HepG2 (cell line): Measurements from ENCODE around the gene GALK2. TPM values are rescaled to one million over a fixed set of nuclear protein-coding genes. Genes with fewer than 3 reads are reported as not detected.
A peak's percentile ranks its signal among the peaks of the same experiment; 100 is the strongest.

Experiments used
- ATF1 ChIP-seq: IDR thresholded peaks from 2 replicates; pipeline ENCODE4 v1.6.1; 2016; ENCODE audit warnings: mild to moderate bottlenecking, control low read depth
- HCFC1 ChIP-seq: fragments of 150-350 bp; IDR thresholded peaks from 2 replicates; pipeline ENCODE4 v1.6.1; 2014; ENCODE audit warnings: low read depth, low read length
- HDAC2 ChIP-seq: sonication (generic); formaldehyde crosslinking; IDR thresholded peaks from 2 replicates; pipeline ENCODE4 v1.4.0; 2020; ENCODE audit warnings: missing genetic modification reagents
- HMGXB4 ChIP-seq, 2 experiments: sonication (generic) in 1 of 2; formaldehyde crosslinking in 1 of 2; IDR thresholded peaks; 2 replicates each; pipeline versions ENCODE4 v1.4.0 to v1.6.1; 2018 to 2020; ENCODE audit warnings: missing genetic modification reagents in 2 of 2, borderline replicate concordance in 1 of 2, low read depth in 1 of 2, mild to moderate bottlenecking in 1 of 2, missing biosample characterization in 1 of 2
- KDM5A ChIP-seq: fragments of 200-600 bp; sonication (generic); IDR thresholded peaks from 2 replicates; pipeline ENCODE4 v1.7.0; 2018; ENCODE audit warnings: antibody characterized with exemption, mild to moderate bottlenecking, low read length, borderline replicate concordance
- NFKBIZ ChIP-seq: IDR thresholded peaks from 2 replicates; pipeline ENCODE4 v1.6.1; 2018; ENCODE audit warnings: missing genetic modification reagents, missing compliant biosample characterization
- PPARG ChIP-seq: conservative IDR thresholded peaks from 2 replicates; pipeline ENCODE4 v1.6.1; 2016; ENCODE audit warnings: missing biosample characterization, missing genetic modification reagents
- XBP1 ChIP-seq: sonication (generic); formaldehyde crosslinking; IDR thresholded peaks from 2 replicates; pipeline ENCODE4 v1.5.0; 2020; ENCODE audit warnings: missing genetic modification reagents
- ZFP36L1 ChIP-seq: sonication (generic); formaldehyde crosslinking; IDR thresholded peaks from 2 replicates; pipeline ENCODE4 v1.8.0; 2022; ENCODE audit warnings: mild to moderate bottlenecking, missing genetic modification reagents, moderate library complexity
- ZHX2 ChIP-seq, 2 experiments: sonication (generic) in 1 of 2; formaldehyde crosslinking in 1 of 2; IDR thresholded peaks; 2 replicates each; pipeline versions ENCODE4 v1.6.1 to v1.9.0; 2014 to 2022; ENCODE audit warnings: antibody characterized with exemption in 1 of 2, borderline replicate concordance in 1 of 2, inconsistent platforms in 1 of 2, low read depth in 1 of 2, missing genetic modification reagents in 1 of 2
- ZNF234 ChIP-seq: sonication (generic); formaldehyde crosslinking; conservative IDR thresholded peaks from 2 replicates; pipeline ENCODE4 v1.5.1; 2020; ENCODE audit warnings: mild to moderate bottlenecking, missing genetic modification reagents
- ZNF484 ChIP-seq: sonication (generic); formaldehyde crosslinking; IDR thresholded peaks from 2 replicates; pipeline ENCODE4 v1.5.1; 2020; ENCODE audit warnings: mild to moderate bottlenecking, low read depth, missing genetic modification reagents, borderline replicate concordance
- ZNF496 ChIP-seq: sonication (generic); formaldehyde crosslinking; IDR thresholded peaks from 2 replicates; pipeline ENCODE4 v1.8.1; 2023; ENCODE audit warnings: mild to moderate bottlenecking, moderate library complexity, missing genetic modification reagents; ENCODE audit not compliant: insufficient replicate concordance
- ZNF501 ChIP-seq: sonication (generic); formaldehyde crosslinking; IDR thresholded peaks from 2 replicates; pipeline ENCODE4 v1.5.1; 2020; ENCODE audit warnings: mild to moderate bottlenecking, moderate library complexity, missing genetic modification reagents
- ZNF773 ChIP-seq: sonication (generic); formaldehyde crosslinking; IDR thresholded peaks from 2 replicates; pipeline ENCODE4 v1.4.0; 2020; ENCODE audit warnings: missing genetic modification reagents, borderline replicate concordance
- polyA plus RNA-seq, 8 experiments: library from polyadenylated mRNA; depleted of rRNA in 3 of 8; stranded (reverse) in 7 of 8; unstranded in 1 of 8; fragments of >200 nt; fragmentation: Illumina TruSeq in 4 of 8; extraction: Trizol in 4 of 8; gene quantifications; 2 replicates each; pipeline versions ENCODE4 v1.2.1 to v1.2.3, GENCODE V29; 2011 to 2016; ENCODE audit warnings: low read depth in 4 of 8, missing spikeins in 1 of 8, mixed read lengths in 1 of 8; ENCODE audit not compliant: insufficient read depth in 1 of 8
- total RNA-seq, 5 experiments: library from RNA; depleted of rRNA; stranded (reverse); fragments of >200 nt; fragmentation: Illumina TruSeq; extraction: Trizol; gene quantifications; 2 replicates each; pipeline ENCODE4 v1.2.3, GENCODE V29; 2016; ENCODE audit warnings: low read depth in 1 of 5
- TF ChIP-seq, protein P1 (sequence below): sonication (generic); formaldehyde crosslinking; IDR thresholded peaks from 2 replicates; pipeline ENCODE4 v1.5.1; 2020; ENCODE audit warnings: mild to moderate bottlenecking, missing genetic modification reagents
- TF ChIP-seq, protein P2 (sequence below): IDR thresholded peaks from 2 replicates; pipeline ENCODE4 v1.6.1; 2016

Gene GALK2
- total and polyA plus RNA-seq, 2 of the 13 experiments (the other 11 are each of a cell fraction or from before 2014, with no cell fraction given) = 17.6 to 32.8 TPM

GRCh38 chr15:49155110-49155833, 14.8 kb upstream of the GALK2 start, which contains the start of gene COPS2 (continued):
- TF ChIP-seq ZNF234 (CRISPR knock-in tag) = no peak
- TF ChIP-seq XBP1 = no peak
- 0 out of 2 replicates have a peak, but pooled peaks have one; percentile 80 for TF ChIP-seq ZNF484 (CRISPR knock-in tag)
- peak; percentile 88 for TF ChIP-seq HCFC1
- TF ChIP-seq ATF1 (CRISPR knock-in tag) = peak; percentile 83
- peak; percentile 92 for TF ChIP-seq KDM5A
- 0 out of 2 replicates have a peak, but pooled peaks have one; percentile 69 for TF ChIP-seq ZFP36L1
- peak; percentile 91 for TF ChIP-seq ZNF501 (CRISPR knock-in tag)
- TF ChIP-seq, protein P1, sequence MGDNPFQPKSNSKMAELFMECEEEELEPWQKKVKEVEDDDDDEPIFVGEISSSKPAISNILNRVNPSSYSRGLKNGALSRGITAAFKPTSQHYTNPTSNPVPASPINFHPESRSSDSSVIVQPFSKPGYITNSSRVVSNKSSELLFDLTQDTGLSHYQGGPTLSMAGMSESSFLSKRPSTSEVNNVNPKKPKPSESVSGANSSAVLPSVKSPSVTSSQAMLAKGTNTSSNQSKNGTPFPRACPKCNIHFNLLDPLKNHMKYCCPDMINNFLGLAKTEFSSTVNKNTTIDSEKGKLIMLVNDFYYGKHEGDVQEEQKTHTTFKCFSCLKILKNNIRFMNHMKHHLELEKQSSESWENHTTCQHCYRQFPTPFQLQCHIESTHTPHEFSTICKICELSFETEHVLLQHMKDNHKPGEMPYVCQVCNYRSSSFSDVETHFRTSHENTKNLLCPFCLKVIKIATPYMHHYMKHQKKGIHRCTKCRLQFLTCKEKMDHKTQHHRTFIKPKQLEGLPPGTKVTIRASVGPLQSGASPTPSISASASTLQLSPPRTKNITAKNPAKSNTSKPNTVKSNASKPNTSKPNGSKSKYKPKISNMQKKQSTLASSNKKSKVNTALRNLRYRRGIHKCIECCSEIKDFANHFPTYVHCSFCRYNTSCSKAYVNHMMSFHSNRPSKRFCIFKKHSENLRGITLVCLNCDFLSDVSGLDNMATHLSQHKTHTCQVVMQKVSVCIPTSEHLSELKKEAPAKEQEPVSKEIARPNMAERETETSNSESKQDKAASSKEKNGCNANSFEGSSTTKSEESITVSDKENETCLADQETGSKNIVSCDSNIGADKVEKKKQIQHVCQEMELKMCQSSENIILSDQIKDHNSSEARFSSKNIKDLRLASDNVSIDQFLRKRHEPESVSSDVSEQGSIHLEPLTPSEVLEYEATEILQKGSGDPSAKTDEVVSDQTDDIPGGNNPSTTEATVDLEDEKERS (CRISPR knock-in tag) = peak; percentile 79; the same call in 1 of the 2 replicates
- no peak for TF ChIP-seq ZNF496 (CRISPR knock-in tag)
- TF ChIP-seq ZNF773 = no peak
- peak; percentile 54; the same call in 1 of the 2 replicates for TF ChIP-seq PPARG (CRISPR knock-in tag)
- TF ChIP-seq NFKBIZ = peak; percentile 44
- peak; percentile 67; the same call in 1 of the 2 replicates for TF ChIP-seq ZHX2 (IDR thresholded peaks at IDR 0.05; ENCODE audit: low read depth)
- no peak for TF ChIP-seq ZHX2 (CRISPR knock-in tag; IDR thresholded peaks at IDR 0.05; ENCODE audit: borderline replicate concordance)
- TF ChIP-seq HMGXB4 (CRISPR knock-in tag; IDR thresholded peaks at IDR 0.05; ENCODE audit: borderline replicate concordance in 1 of 2, low read depth in 1 of 2) = peak; percentile 60 to 80; a peak in 2 of 4 replicates
- TF ChIP-seq HDAC2 = peak; percentile 82
- TF ChIP-seq, protein P2, sequence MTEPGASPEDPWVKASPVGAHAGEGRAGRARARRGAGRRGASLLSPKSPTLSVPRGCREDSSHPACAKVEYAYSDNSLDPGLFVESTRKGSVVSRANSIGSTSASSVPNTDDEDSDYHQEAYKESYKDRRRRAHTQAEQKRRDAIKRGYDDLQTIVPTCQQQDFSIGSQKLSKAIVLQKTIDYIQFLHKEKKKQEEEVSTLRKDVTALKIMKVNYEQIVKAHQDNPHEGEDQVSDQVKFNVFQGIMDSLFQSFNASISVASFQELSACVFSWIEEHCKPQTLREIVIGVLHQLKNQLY (CRISPR knock-in tag) = peak; percentile 67; the same call in 1 of the 2 replicates
